Measurements from ENCODE around the gene SLC2A13.

- TF ChIP-seq, protein P1, sequence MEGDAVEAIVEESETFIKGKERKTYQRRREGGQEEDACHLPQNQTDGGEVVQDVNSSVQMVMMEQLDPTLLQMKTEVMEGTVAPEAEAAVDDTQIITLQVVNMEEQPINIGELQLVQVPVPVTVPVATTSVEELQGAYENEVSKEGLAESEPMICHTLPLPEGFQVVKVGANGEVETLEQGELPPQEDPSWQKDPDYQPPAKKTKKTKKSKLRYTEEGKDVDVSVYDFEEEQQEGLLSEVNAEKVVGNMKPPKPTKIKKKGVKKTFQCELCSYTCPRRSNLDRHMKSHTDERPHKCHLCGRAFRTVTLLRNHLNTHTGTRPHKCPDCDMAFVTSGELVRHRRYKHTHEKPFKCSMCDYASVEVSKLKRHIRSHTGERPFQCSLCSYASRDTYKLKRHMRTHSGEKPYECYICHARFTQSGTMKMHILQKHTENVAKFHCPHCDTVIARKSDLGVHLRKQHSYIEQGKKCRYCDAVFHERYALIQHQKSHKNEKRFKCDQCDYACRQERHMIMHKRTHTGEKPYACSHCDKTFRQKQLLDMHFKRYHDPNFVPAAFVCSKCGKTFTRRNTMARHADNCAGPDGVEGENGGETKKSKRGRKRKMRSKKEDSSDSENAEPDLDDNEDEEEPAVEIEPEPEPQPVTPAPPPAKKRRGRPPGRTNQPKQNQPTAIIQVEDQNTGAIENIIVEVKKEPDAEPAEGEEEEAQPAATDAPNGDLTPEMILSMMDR (IDR thresholded peaks at IDR 0.05) = no peak
- no peak for TF ChIP-seq POLR2AphosphoS5 (IDR thresholded peaks at IDR 0.05; ENCODE audit: low read depth, low read length)
- TF ChIP-seq, protein P2, sequence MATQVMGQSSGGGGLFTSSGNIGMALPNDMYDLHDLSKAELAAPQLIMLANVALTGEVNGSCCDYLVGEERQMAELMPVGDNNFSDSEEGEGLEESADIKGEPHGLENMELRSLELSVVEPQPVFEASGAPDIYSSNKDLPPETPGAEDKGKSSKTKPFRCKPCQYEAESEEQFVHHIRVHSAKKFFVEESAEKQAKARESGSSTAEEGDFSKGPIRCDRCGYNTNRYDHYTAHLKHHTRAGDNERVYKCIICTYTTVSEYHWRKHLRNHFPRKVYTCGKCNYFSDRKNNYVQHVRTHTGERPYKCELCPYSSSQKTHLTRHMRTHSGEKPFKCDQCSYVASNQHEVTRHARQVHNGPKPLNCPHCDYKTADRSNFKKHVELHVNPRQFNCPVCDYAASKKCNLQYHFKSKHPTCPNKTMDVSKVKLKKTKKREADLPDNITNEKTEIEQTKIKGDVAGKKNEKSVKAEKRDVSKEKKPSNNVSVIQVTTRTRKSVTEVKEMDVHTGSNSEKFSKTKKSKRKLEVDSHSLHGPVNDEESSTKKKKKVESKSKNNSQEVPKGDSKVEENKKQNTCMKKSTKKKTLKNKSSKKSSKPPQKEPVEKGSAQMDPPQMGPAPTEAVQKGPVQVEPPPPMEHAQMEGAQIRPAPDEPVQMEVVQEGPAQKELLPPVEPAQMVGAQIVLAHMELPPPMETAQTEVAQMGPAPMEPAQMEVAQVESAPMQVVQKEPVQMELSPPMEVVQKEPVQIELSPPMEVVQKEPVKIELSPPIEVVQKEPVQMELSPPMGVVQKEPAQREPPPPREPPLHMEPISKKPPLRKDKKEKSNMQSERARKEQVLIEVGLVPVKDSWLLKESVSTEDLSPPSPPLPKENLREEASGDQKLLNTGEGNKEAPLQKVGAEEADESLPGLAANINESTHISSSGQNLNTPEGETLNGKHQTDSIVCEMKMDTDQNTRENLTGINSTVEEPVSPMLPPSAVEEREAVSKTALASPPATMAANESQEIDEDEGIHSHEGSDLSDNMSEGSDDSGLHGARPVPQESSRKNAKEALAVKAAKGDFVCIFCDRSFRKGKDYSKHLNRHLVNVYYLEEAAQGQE (IDR thresholded peaks at IDR 0.05; ENCODE audit: insufficient read depth in 1 of 2, low read depth in 2 of 2, low read length in 1 of 2) = no peak
- no peak for TF ChIP-seq SIN3A (IDR thresholded peaks at IDR 0.05; ENCODE audit: borderline replicate concordance, insufficient read depth, low read depth, low read length)
Observed at GRCh38 chr12:39867631-39868327, 238.1 kb downstream of the SLC2A13 start.
